Measurements from ENCODE around the gene FAT3.

The FAT3 gene

DNA sequence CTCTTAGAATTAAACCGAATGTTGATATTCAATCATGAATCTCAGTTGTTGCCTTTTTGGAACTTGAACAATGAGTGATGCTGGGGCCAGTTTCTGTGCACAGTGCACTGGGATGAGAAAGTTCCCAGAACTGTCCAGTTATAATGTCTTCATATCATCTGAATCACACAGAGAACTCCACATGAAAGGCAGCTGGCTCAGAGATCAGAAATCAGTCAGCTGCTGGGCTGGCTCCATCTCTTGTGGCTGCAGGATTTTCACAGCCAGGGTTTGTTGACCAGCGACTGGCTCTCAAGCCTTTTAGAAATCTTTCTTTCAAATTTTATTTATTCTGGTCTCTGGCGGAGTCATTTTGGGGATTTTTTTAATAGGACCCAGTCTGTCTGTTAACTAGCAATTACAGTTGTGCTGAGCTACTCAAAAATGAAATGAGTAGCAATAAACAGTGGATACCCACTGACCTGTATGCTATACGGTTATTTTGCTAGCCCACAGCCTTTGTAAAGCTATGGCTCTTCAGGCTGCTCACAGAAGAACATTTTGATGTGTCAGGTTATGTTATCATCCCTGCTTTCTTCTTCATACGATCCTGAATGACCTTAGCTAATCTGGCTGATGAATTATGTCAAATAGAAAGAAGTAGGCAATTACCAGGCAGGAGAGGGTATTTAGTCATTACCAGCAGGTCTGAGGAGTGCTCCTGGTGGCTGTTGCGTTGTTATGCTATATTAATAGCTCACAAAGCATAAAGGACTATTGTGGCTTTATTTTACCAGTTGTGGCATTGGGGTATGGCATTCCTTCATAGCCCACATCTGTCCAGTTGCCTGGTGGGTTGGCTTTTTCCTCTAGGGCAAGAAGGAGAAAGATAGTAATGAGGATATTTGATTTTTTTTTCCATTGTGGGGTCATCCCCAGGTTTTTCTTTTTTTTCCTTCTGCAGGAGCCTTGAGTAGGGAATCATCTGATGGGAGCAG is 3.6 kb downstream of the FAT3 start:
- peaks cover 22% of the 10 kb centered on the region for H3K27me3 ChIP-seq (ENCODE audit: insufficient read depth, insufficient read length)
- no peak overlapping the region for H3K9ac ChIP-seq (ENCODE audit: insufficient read length, low read depth)
- no peaks in the 10 kb centered on the region for H3K9me3 ChIP-seq (ENCODE audit: insufficient read depth, low read length)
- H3K36me3 ChIP-seq (ENCODE audit: insufficient read depth, insufficient read length, low read length) = no peaks in the 10 kb centered on the region
- no peak overlapping the region for H3K4me3 ChIP-seq (ENCODE audit: insufficient read length, low read depth)
- no peak for TF ChIP-seq ZNF274 (IDR thresholded peaks at IDR 0.05; ENCODE audit: low read depth, low read length)
- TF ChIP-seq YY1 (IDR thresholded peaks at IDR 0.05; ENCODE audit: insufficient read depth, insufficient read length) = no peak
- DNase-seq (ENCODE audit: low read depth, low spot score) = no peak
- peaks cover 6% of the 10 kb centered on the region for H3K4me1 ChIP-seq (ENCODE audit: insufficient read depth, insufficient read length)

DNA sequence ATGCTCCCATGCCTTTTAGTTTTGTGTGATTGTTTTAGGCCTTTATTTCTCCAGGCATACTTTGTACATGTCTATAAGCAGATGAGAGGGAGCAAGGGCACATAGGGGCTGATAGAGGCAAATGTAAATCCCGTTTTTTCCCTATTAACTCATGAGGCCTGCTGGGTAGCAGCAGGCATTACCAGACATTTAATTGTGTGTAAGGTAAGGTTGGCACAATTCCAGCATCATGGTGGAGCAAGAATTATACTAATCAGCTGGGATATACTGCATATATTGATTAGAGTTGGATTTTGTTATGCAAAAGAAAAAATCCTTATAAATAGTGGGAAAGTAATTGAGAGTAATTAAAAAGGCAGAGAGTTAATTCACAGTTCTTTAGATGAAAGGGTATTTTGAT is 12.2 kb downstream of the FAT3 start:
- no peak for DNase-seq (ENCODE audit: low read depth, low spot score)
- no peak overlapping the region for H3K9ac ChIP-seq (ENCODE audit: insufficient read length, low read depth)
- H3K9me3 ChIP-seq (ENCODE audit: insufficient read depth, low read length) = no peaks in the 10 kb centered on the region
- H3K36me3 ChIP-seq (ENCODE audit: insufficient read depth, insufficient read length, low read length) = no peaks in the 10 kb centered on the region
- H3K27me3 ChIP-seq (ENCODE audit: insufficient read depth, insufficient read length) = no peaks in the 10 kb centered on the region
- H3K4me3 ChIP-seq (ENCODE audit: insufficient read length, low read depth) = no peak overlapping the region
- no peaks in the 10 kb centered on the region for H3K4me1 ChIP-seq (ENCODE audit: insufficient read depth, insufficient read length)
- TF ChIP-seq SUZ12 (IDR thresholded peaks at IDR 0.05; ENCODE audit: extremely low read depth, insufficient read depth, insufficient read length) (no peak), YY1 (IDR thresholded peaks at IDR 0.05; ENCODE audit: insufficient read depth, insufficient read length) (no peak), ZNF274 (IDR thresholded peaks at IDR 0.05; ENCODE audit: low read depth, low read length) (no peak)

DNA sequence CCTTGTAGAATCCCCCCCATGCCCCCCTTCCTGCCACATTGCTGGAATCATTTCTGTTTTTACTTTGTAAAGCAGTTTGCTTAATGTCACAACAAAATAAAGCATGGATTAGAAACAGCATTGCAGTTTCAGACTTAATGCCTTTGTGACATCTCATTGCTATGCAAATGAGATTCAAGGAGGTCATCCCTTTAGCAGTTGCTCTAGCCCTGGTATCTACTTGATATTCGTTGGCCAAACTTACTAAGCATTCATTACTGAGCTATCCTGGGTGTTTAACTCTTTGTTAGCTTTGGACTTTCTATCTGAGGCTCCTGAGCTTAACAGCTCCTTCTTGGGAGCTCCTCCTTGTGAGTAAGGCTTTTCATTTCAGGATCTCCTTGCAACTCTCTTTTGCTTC is 16.3 kb downstream of the FAT3 start:
- Histone ChIP-seq H3K4me1 (ENCODE audit: insufficient read depth, insufficient read length) (no peaks in the 10 kb centered on the region), H3K4me3 (ENCODE audit: insufficient read length, low read depth) (no peak overlapping the region), H3K9me3 (ENCODE audit: insufficient read depth, low read length) (no peaks in the 10 kb centered on the region), H3K36me3 (ENCODE audit: insufficient read depth, insufficient read length, low read length) (no peaks in the 10 kb centered on the region), H3K9ac (ENCODE audit: insufficient read length, low read depth) (no peak overlapping the region), H3K27me3 (ENCODE audit: insufficient read depth, insufficient read length) (no peaks in the 10 kb centered on the region)
- DNase-seq (ENCODE audit: low read depth, low spot score) = no peak
- TF ChIP-seq ZNF274 (IDR thresholded peaks at IDR 0.05; ENCODE audit: low read depth, low read length) (no peak), SUZ12 (IDR thresholded peaks at IDR 0.05; ENCODE audit: extremely low read depth, insufficient read depth, insufficient read length) (no peak), YY1 (IDR thresholded peaks at IDR 0.05; ENCODE audit: insufficient read depth, insufficient read length) (no peak)

DNA sequence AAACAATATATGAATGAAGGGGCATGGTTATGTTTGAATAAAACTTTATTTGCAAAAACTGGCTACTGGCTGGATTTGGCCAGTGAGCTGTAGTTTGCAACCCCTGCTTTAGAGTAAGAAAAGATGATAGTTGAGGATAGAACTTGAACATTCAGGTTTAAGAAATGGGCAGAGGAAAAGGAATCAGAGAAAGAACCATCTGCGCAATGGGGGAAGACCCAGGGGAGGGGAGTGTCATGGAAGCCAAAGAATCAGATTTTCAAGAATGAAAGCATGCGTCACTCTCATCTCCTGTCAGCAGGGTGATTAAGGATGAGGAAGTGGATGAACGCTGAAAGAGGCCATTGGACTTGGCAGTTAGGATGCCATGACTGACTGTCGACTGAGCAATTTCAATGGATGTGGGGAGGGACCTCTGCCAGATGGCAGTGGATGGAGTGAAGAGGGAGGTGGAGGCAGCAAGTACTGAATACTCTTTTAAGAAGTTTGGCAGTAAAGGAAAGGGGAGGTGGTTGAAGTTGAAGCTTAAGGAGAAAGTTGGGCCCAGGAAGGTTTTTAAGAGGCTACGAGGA is 21.2 kb downstream of the FAT3 start:
- TF ChIP-seq ZNF274 (IDR thresholded peaks at IDR 0.05; ENCODE audit: low read depth, low read length) (no peak), SUZ12 (IDR thresholded peaks at IDR 0.05; ENCODE audit: extremely low read depth, insufficient read depth, insufficient read length) (no peak), YY1 (IDR thresholded peaks at IDR 0.05; ENCODE audit: insufficient read depth, insufficient read length) (no peak)

DNA sequence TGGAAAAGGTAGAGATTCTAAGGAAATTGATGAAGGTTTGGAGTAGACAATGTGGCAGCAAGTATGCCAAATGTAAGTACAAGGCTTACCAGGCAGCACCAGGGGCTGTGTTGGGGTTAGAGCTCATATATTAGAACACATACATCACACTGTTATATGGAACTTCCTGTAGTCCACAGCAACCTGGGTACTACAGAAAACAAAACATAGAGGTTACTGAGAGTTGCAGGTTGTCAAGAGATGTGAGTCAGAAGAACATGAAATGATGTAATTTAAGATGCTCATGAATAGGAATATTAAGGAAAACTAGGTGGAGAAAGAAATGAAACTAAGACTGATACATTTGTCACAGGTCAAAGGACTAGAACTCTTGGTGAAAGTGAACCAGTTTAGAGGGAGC is 22.0 kb downstream of the FAT3 start:
- Histone ChIP-seq H3K9me3 (ENCODE audit: insufficient read depth, low read length) (no peaks in the 10 kb centered on the region), H3K27me3 (ENCODE audit: insufficient read depth, insufficient read length) (no peaks in the 10 kb centered on the region), H3K9ac (ENCODE audit: insufficient read length, low read depth) (no peak overlapping the region), H3K4me3 (ENCODE audit: insufficient read length, low read depth) (no peak overlapping the region), H3K36me3 (ENCODE audit: insufficient read depth, insufficient read length, low read length) (no peaks in the 10 kb centered on the region), H3K4me1 (ENCODE audit: insufficient read depth, insufficient read length) (no peaks in the 10 kb centered on the region)
- no peak for DNase-seq (ENCODE audit: low read depth, low spot score)
- TF ChIP-seq ZNF274 (IDR thresholded peaks at IDR 0.05; ENCODE audit: low read depth, low read length) (no peak), YY1 (IDR thresholded peaks at IDR 0.05; ENCODE audit: insufficient read depth, insufficient read length) (no peak), SUZ12 (IDR thresholded peaks at IDR 0.05; ENCODE audit: extremely low read depth, insufficient read depth, insufficient read length) (no peak)

More for the DNA sequence above, 21.2 kb downstream of the FAT3 start:
- DNase-seq (ENCODE audit: low read depth, low spot score) = no peak
- no peaks in the 10 kb centered on the region for H3K9me3 ChIP-seq (ENCODE audit: insufficient read depth, low read length)
- H3K4me3 ChIP-seq (ENCODE audit: insufficient read length, low read depth) = no peak overlapping the region
- H3K36me3 ChIP-seq (ENCODE audit: insufficient read depth, insufficient read length, low read length) = no peaks in the 10 kb centered on the region
- no peaks in the 10 kb centered on the region for H3K27me3 ChIP-seq (ENCODE audit: insufficient read depth, insufficient read length)
- no peak overlapping the region for H3K9ac ChIP-seq (ENCODE audit: insufficient read length, low read depth)
- H3K4me1 ChIP-seq (ENCODE audit: insufficient read depth, insufficient read length) = no peaks in the 10 kb centered on the region

DNA sequence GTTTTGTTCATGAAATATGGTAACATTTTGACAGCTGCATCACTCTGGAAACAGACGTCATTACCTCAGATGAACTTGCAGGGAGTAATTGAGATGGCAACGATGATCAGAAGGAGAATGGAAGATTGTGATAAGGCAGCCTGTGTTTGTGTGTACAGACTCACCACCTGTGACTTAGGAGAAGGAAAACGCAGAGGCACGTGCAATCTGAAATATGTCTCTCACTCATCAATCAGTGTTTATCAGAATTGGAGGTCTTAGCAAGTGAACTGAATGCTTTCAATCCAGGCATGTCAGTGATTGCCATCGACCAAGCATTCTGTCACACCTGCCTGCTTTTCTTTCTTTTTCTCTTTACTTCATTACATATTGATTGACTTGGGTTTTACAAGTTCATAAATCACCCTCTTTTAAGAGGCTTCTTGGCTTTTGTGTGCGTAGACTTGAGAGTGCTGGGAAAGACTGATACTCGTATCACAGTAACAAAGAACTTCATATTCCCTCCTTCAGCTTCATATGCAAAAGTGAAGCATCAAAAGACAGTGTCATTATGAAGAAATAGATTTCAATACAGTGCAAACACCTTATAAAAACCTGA is 24.6 kb downstream of the FAT3 start:
- no peak overlapping the region for H3K9ac ChIP-seq (ENCODE audit: insufficient read length, low read depth)

DNA sequence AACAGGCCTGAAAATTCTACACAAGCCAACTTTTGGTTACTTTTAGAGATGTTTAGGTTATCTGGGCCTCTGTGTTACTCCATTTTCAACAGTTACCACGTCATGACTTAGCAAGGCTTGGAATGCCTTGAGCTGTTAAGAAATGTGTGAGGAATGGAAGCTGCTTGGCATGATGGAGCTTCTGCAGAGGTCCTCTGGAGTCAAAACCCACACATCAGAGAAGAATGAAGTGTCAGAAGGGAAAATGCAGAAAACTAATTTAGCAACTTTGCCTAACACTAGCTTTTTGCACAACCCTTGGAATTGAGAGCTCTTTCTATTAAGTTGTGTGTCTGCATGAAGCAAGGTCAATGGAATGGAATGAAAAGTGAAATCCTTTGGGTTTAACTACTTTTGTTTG is 27.4 kb downstream of the FAT3 start:
- no peaks in the 10 kb centered on the region for H3K36me3 ChIP-seq (ENCODE audit: insufficient read depth, insufficient read length, low read length)
- H3K4me3 ChIP-seq (ENCODE audit: insufficient read length, low read depth) = no peak overlapping the region
- H3K9me3 ChIP-seq (ENCODE audit: insufficient read depth, low read length) = no peaks in the 10 kb centered on the region
- no peaks in the 10 kb centered on the region for H3K4me1 ChIP-seq (ENCODE audit: insufficient read depth, insufficient read length)
- TF ChIP-seq ZNF274 (IDR thresholded peaks at IDR 0.05; ENCODE audit: low read depth, low read length) (no peak), SUZ12 (IDR thresholded peaks at IDR 0.05; ENCODE audit: extremely low read depth, insufficient read depth, insufficient read length) (no peak), YY1 (IDR thresholded peaks at IDR 0.05; ENCODE audit: insufficient read depth, insufficient read length) (no peak)
- no peak for DNase-seq (ENCODE audit: low read depth, low spot score)
- no peaks in the 10 kb centered on the region for H3K27me3 ChIP-seq (ENCODE audit: insufficient read depth, insufficient read length)
- H3K9ac ChIP-seq (ENCODE audit: insufficient read length, low read depth) = no peak overlapping the region

More for the DNA sequence above, 24.6 kb downstream of the FAT3 start:
- no peaks in the 10 kb centered on the region for H3K9me3 ChIP-seq (ENCODE audit: insufficient read depth, low read length)
- H3K27me3 ChIP-seq (ENCODE audit: insufficient read depth, insufficient read length) = no peaks in the 10 kb centered on the region
- TF ChIP-seq YY1 (IDR thresholded peaks at IDR 0.05; ENCODE audit: insufficient read depth, insufficient read length) = no peak
- H3K36me3 ChIP-seq (ENCODE audit: insufficient read depth, insufficient read length, low read length) = no peaks in the 10 kb centered on the region
- no peak for DNase-seq (ENCODE audit: low read depth, low spot score)
- no peak overlapping the region for H3K4me3 ChIP-seq (ENCODE audit: insufficient read length, low read depth)
- no peaks in the 10 kb centered on the region for H3K4me1 ChIP-seq (ENCODE audit: insufficient read depth, insufficient read length)

All from NT2/D1 (cell line).